ENCODE results near the gene MAPK1.
"Not testable (repeated sequence)": the region's sequence is repeated elsewhere in the genome, so short reads cannot be mapped to it uniquely, and the experiment has no call there.

MAPK1 gene

DNA sequence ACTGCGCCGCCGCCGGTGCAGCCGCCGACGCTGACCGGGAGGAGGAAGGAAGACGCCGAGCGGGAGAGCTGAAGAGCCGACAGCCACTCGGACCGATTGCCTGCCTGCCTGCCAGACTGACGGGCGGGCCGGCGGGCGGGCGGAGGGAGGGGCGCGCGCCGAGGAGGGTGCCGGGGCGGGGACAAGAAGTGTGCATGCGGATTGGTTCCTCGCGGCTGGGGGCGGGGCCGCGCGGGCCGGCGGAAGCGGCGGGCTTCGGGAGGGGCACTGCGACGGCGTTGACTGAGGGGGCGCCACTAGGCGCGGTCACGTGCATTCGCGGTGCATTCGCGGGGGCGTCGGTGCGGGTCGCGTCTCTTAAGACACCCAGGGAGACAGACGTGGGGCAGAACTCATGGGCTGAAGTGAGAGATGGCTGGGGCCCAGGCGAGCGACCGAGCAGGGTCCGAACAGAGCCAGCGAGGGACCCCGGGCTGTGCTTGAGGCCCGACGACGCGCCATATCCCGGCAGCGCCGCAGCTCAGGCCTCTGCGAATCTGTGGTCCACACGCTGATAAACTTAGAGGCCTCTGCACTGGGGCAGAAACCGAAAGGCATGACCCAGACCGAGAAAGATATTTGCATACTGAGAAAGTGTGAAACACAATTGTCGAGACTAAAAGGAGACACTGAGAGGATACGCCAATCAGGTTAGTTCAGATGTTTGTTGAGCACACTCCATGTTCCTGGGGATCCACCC is at the start of gene MAPK1:
TSS of gene MAPK1 (minus strand) at position 118 of the 739 bp plus-strand sequence. CDS start 205 bp downstream, outside the sequence.
- DNase-seq (ENCODE audit: low spot score), result peak; percentile 93

DNA sequence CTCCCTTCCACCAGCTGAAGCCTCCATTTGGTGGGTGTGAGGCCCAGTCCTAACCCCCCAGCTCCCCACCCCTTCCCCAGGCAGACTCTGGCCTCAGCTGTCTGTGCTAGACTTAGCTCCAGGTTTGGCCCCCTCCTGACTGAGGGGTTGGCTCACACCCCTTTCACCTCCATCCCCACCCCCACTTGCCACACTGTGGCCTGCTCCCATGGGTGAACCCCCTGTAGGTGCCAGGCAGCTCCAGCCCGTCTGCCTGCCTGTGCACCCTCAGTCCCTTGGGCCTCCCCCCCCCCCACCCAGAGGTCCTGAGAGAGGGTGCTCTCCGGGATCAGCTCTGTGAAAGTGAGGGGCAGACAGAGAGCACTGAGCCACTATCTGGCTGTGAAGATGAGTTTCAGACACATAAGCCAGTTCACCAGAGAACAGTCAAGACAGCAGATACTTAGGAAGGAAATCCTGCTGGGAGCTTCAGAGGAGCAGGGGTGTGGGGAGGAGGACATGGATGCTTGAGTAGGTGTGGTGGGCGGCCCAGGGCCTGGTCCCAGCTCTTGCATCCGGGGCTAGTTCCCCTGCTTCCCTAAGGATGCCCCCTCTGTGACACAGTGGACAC is 49.0 kb upstream of the MAPK1 start:
- DNase-seq (ENCODE audit: low spot score), result no peak

- no peak for DNase-seq (ENCODE audit: low spot score)
These were observed 48.3 kb upstream of the MAPK1 start for GRCh38 chr22:21915624-21916308.

GRCh38 chr22:21914033-21914642 is 46.7 kb upstream of the MAPK1 start:
- not testable (repeated sequence) for DNase-seq (ENCODE audit: low spot score)

DNA sequence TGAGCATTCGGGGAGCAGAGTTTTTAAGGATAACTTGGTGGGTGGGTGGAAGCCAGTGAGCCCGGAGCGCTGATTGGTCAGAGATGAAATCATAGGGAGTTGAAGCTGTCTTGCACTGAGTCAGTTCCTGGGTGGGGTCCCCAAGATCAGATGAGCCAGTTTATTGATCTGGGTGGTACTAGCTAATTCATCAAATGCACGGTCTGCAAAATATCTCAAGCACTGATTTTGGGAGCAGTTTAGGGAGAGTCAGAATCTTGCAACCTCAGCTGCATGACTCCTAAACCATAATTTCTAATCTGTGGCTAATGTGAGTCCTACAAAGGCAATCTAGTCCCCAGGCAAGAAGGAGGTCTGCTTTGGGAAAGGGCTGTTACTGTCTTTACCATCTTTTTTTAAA is 42.9 kb upstream of the MAPK1 start:
- not testable (repeated sequence) for DNase-seq (ENCODE audit: low spot score)

GRCh38 chr22:21909871-21910270 is 42.4 kb upstream of the MAPK1 start:
- DNase-seq (ENCODE audit: low spot score), result no peak

- no peak for DNase-seq (ENCODE audit: low spot score)
These were observed 40.4 kb upstream of the MAPK1 start for GRCh38 chr22:21907638-21908522.

DNA sequence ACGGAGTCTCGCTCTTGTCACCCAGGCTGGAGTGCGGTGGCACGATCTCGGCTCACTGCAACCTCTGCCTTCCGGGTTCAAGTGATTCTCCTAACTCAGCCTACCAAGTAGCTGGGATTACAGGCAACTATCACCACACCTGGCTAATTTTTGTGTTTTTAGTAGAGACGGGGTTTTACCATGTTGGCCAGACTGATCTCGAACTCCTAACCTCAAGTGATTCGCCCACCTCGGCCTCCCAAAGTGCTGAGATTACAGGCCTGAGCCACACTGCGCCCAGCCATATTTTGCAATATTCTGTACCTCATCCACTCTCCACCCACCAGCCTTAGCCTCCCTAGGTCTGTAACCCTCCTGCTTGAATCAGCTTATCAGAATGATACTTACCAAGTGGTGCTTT is 37.8 kb upstream of the MAPK1 start:
- DNase-seq (ENCODE audit: low spot score), result not testable (repeated sequence)

GRCh38 chr22:21904250-21904789 is 36.9 kb upstream of the MAPK1 start:
- DNase-seq (ENCODE audit: low spot score), result no peak

DNA sequence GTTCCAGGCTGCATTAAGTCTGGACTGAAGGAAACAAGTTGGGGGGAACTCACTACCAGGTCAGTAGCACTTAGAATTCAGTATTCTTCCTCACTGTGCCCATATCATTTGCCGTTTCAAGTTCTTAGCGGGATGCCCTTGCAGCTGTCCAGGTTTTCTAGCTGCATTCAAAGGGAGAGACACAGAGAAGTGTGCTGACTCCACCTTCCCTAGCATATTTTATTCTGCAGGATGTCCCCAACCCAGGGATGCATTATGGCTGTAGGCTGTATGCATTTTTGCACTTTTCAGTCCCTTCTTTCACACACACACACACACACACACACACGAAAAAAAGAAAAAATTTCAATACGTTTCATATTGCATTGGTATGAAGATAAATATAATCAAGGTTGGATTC is 35.8 kb upstream of the MAPK1 start:
- DNase-seq (ENCODE audit: low spot score), result no peak

- no peak for DNase-seq (ENCODE audit: low spot score)
These were observed 35.0 kb upstream of the MAPK1 start for GRCh38 chr22:21902296-21903087.

- no peak for DNase-seq (ENCODE audit: low spot score)
These were observed 31.0 kb upstream of the MAPK1 start for GRCh38 chr22:21898354-21898896.

DNA sequence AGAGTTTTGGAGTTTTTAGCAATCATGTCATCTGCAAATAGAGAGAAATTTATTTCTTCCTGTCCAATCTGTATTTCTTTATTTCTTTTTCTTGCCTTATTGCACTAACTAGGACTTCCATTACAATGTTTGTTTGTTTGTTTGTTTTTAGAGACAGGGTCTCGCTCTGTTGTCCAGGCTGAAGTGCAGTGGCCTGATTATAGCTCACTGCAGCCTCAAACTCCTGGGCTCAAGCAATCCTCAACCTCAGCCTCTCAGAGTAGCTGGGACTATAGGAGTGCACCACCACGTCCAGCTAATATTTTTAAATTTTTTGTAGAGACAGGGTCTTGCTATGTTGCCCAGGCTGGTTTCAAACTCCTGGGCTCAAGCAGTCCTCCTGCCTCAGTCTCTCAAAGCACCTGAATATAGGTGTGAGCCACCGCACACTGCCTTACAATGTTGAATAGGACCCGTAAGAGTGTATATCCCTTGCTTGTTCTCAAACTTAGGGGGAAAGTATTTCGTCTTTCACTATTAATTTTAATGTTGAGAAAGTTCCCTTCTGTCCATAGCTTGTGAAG is 29.6 kb upstream of the MAPK1 start:
- DNase-seq (ENCODE audit: low spot score), result no peak

DNA sequence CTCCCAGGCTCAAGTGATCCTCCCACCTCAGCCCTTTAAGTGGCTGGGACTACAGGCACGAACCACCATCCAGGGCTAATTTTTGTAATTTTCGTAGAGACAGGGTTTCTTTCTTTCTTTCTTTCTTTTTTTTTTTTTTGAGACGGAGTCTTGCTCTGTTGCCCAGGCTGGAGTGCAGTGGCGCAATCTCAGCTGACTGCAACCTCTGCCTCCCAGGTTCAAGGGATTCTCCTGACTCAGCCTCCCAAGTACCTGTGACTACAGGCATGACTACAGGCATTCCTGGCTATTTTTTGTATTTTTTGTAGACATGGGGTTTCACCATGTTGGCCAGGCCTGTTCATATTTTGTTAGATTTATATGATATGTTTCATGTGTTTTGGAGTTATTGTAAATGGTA is 28.8 kb upstream of the MAPK1 start:
- not testable (repeated sequence) for DNase-seq (ENCODE audit: low spot score)

DNA sequence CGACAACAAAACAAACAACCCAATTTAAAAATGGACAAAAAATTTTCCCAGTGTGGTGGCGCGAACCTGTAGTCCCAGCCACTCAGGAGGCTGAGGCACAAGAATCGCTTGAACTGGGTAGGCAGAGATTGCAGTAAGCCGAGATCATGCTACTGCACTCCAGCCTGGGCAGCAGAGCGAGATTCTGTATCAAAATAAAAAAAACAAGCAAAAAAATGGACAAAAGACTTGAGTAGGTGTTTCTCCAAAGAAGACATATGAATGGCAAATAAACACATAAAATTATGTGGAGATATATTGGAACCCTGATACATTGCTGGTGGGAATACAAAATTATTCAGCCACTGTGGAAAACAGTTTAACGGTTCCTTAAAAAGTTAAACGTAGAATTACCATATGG is 27.4 kb upstream of the MAPK1 start:
- no peak for DNase-seq (ENCODE audit: low spot score)

- no peak for DNase-seq (ENCODE audit: low spot score)
These were observed 22.0 kb upstream of the MAPK1 start for GRCh38 chr22:21889251-21889990.

DNA sequence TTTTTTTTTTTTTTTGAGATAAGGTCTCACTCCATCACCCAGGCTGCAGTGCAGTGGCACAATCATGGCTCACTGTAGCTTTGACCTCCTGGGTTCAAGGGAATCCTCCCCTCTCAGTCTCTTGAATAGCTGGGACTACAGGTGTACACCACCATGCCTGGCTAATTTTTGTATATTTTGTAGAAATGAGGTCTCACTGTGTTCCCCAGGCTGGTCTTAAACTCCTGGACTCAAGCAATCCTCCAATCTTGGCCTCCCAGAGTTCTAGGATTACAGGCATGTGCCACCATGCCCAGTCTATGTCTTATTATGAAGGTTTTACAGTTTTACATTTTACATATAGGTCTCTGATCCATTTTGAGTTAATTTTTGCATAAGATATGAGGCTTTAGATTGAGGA is 20.4 kb upstream of the MAPK1 start:
- no peak for DNase-seq (ENCODE audit: low spot score)

DNA sequence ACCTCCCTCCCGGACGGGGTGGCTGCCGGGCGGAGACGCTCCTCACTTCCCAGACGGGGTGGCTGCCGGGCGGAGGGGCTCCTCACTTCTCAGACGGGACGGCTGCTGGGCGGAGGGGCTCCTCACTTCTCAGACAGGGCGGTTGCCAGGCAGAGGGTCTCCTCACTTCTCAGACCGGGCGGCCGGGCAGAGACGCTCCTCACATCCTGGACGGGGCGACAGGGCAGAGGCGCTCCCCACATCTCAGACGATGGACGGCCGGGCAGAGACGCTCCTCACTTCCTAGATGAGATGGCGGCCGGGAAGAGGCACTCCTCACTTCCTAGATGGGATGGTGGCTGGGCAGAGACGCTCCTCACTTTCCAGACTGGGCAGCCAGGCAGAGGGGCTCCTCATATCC is 16.5 kb upstream of the MAPK1 start:
- not testable (repeated sequence) for DNase-seq (ENCODE audit: low spot score)

- not testable (repeated sequence) for DNase-seq (ENCODE audit: low spot score)
These were observed 15.4 kb upstream of the MAPK1 start for GRCh38 chr22:21882754-21883333.
